Activated CD8-positive, alpha-beta memory T cell treated with anti-CD3 and anti-CD28 coated beads for 48 hours (primary cell): ENCODE data around the gene FAM83C.
"Not testable (repeated sequence)": the region's sequence is repeated elsewhere in the genome, so short reads cannot be mapped to it uniquely, and the experiment has no call there.

Experiments
- DNase-seq, 3 experiments: peaks; one replicate each; pipeline ENCODE4 v3.0.0-alpha.2; 2020; ENCODE audit warnings: low read depth in 2 of 3, low spot score in 2 of 3

The FAM83C gene

DNA sequence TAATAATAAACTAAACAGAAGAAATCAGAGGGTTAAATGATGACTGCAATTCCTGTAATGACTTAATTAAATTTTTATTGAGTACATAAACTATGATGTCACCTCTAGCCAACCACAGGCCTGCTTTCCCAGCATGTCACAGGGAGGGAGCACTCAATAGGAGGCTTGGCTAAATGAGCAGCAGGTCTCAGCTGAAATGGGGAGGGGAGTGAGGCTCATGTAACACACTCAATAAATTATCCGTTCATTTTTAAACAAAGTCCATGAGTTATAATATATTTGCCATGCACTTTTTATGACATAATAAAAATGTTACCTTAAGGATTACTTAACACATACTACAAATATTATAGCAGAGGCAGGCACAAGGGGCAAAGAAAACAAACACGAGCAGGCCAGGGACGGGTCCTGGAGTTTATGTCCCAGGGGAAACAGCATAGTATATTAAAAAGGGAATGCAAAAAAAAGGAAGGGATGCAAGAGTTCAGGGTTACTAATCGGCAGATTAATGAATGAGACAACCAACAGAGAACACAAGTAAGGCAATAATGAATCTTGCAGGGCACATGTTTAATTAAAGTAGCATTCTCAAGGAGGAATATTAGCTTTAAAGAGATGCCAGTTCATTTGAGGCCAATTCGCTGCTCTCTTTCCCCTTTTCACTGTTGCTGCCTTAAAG is 27.1 kb upstream of the FAM83C start:
- DNase-seq, result no peak

DNA sequence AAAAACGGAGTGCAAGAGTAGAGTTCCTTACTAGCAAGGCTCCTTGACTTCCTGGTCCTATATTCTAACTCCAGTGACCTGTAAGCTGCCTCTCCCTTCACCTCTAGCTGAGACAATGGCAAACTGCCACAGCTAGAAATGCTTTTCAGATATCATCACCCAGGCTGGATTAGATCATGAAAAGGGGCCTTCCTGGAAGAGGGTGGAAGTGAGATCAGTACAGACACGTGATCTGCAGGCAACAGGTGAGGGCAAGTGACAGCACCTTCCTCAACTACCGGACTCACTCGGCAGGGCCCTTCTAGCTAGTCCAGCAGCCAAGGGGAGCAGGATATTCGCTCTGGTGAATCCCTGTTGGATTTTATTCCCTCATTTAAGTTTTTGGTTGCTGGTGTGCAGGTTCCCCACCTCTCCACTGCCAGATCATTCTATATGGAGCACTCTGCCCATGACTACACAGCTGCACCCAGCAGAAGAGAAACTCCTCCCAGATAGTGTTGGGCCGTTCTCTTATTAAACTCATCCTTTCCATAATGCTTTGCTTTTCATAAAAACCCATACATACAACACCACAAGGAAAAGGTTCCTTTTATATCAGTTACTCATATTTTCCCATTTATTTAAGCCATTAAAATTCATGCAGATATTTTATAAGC is 26.4 kb upstream of the FAM83C start:
- DNase-seq, result no peak

GRCh38 chr20:35317416-35318210 is 25.4 kb upstream of the FAM83C start:
- no peak for DNase-seq

DNA sequence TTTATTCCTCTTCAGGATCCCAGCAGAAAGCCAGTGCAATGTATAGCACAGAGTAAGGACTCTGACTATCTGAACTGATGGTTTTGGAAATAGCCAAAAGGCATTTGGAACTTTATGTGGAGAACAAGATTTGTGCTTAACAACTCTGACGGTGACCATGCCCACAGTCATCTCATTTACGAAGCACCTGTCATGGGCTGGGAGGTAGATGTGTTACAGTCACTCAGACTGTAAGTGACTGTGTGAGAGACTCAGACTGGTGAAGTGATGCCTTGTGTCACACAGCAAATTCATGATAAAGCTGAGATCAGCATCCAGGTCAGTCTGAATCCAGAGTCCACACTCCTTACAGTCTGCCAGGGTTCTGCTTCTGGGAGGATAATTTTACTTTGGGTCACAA is 23.9 kb upstream of the FAM83C start:
- no peak for DNase-seq

DNA sequence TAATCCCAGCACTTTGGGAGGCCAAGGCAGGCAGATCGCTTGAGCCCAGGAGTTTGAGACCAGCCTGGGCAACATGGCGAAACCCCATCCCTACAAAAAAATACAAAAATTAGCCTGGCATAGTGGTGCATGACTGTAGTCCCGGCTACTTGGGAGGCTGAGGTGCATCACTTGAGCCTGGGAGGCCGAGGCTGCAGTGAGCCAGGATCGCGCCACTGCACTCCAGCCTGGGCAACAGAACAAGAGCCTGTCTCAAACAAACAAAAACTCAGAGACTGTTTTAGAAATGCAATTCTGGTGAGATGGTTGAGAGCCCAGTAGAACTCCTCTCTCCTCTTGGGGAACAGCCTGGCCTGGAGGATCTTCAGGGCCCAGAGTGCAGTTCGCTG is 23.4 kb upstream of the FAM83C start:
- not testable (repeated sequence) for DNase-seq

- no peak for DNase-seq
Observed at GRCh38 chr20:35314816-35315631, 22.8 kb upstream of the FAM83C start.

GRCh38 chr20:35312318-35312717 is 20.1 kb upstream of the FAM83C start:
- no peak for DNase-seq

- DNase-seq, result no peak
Observed at GRCh38 chr20:35311822-35312221, 19.6 kb upstream of the FAM83C start.

DNA sequence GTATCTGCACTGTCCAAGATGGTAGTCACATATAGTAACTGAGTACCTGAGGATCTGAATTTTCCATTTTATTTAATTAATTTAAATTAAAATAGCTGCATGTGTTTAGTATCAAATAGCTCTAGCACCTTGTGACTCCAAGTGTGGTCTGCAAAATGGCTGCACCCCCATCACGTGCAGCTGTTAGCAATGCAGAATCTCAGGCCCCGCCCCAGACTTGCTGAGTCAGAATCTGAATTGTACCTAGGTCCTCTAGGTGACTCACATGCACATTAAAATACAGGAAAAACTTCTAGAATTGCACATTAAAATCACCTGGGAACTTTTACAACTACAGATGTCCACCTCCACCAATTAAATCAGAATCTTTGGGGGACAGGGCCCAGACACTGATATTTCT is 19.2 kb upstream of the FAM83C start:
- DNase-seq, result peak in 1 of 3 experiments; percentile 51

GRCh38 chr20:35307666-35308653 is 15.7 kb upstream of the FAM83C start:
- DNase-seq, result no peak

DNA sequence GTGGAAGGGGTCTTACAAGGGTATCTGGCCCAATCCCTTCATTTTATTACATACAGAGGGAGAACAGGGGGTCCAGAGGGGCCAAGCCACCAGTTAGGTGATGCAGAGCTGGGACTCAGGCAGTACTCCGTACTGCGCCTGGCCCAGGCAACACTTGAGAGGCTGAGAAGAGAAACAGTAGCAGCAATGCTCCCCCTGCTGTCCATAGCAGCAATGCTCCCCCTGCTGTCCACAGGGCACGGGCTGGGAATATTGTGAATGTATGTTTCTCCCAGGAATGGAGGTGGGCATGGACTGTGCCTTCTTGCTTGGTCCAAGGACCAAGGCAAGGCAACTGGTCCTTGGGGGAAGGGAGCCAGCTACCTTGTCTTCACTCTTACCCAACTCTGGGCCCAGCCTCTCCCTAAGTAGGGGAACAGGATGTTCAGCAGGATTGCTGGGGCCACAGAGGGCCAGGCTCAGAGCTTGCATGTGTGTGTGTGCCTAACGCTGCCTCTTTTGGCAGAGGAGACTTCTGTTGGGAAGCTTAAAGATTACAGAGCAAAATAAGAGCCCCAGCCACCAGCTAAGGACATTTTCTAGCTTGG is 14.8 kb upstream of the FAM83C start:
- DNase-seq, result no peak

GRCh38 chr20:35305682-35306556 is 13.7 kb upstream of the FAM83C start:
- peak in 2 of 3 experiments; percentile 64 to 70 for DNase-seq

- no peak for DNase-seq
Observed at GRCh38 chr20:35304956-35305355, 12.7 kb upstream of the FAM83C start.

DNA sequence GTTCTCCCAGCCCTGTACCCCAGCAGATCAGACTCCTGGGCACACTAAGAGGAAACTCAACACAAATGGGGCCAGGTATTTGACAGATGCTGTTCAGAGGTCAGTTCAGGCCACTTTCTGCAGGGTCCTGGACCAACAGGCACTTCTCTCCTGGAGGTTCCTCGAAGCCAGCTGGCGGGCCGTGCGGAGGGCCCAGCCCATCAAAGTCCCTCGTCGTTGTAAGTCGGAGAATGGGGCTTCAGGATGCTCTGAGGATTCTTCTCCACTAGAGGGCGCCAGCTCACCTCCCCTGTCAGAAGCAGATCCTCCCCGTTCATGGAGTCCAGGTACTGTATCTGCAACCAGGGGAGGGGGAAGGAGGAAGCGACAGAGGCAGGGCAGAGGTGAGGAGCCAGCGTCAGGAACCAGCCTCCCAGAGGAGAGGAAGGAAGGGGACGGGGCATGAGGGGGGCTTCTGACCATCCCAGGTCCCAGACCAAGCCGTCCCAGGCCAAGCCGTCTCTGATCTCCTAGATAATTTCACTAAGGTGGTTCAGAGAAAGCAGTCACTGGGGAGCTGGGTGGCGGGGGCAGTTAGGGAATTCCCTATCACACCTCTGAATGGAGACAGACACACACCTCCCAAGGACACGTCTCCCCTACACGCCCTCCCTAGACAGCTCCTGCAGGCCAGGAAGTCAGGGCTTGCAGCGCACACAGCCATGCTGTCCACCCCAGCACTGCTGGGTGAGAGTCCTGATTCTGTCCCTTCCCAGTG is 11.7 kb upstream of the FAM83C start:
- DNase-seq, result peak in 2 of 3 experiments; percentile 61 to 71

GRCh38 chr20:35303382-35303734 is 11.1 kb upstream of the FAM83C start:
- no peak for DNase-seq

DNA sequence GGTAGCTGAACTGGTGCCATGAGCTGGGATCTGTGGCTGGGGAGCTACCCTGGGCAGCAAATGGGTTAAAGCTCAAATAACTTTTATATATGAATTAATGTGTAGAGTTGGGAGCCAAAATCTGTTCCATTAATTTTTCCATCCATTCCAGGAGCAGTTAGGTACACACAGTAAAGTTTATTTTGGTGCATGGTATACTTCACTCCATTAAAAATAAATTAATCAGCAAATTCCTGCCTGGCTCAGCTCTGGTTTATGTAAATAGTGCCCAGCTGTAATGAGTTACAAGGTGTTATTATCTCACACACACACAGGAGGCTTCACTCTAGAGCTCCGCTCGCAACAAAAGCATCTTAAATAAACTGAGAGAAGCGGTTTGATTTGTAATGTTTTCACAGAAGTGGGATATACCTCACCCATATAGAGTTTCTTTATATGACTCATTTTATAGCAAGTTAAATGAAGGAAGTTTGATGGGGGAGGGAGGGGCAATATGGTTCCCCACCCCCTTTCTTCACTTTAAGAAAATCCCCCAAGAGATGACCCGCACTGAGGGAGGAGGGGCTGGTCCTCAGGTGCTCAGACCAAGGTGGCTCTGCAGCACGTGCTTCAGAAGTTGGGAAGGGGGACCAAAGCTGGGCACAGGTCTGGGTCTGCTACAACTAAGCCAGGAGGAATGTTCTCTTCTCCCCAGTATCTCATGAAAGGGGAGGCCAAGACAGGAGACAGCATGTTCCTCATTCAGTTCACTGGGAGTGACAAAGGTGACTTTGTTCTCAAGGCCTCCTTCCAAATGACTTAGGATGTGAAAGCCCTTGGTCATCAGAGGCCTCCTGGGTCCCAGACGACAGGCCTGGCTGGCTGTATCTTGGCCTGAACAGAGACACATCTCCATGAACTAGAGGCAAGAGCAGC is 10.5 kb upstream of the FAM83C start:
- DNase-seq, result no peak

- DNase-seq, result no peak
Observed at GRCh38 chr20:35301426-35301825, 9.2 kb upstream of the FAM83C start.
